ENCODE results near the gene WDR88.
"Not testable (repeated sequence)": the region's sequence is repeated elsewhere in the genome, so short reads cannot be mapped to it uniquely, and the experiment has no call there.

WDR88 gene

GRCh38 chr19:33214596-33214995 is 82.7 kb downstream of the WDR88 start:
- no peak for DNase-seq

- DNase-seq: no peak
Observed at GRCh38 chr19:33215438-33216197, 83.7 kb downstream of the WDR88 start.

GRCh38 chr19:33216198-33216830 is 84.4 kb downstream of the WDR88 start:
- no peak for DNase-seq

- DNase-seq: no peak
Observed at GRCh38 chr19:33217881-33218280, 86.0 kb downstream of the WDR88 start.

- DNase-seq: no peak
Observed at GRCh38 chr19:33219261-33219815, 87.4 kb downstream of the WDR88 start.

GRCh38 chr19:33220115-33220514 is 88.2 kb downstream of the WDR88 start:
- DNase-seq: no peak

- DNase-seq: no peak
Observed at GRCh38 chr19:33220735-33221134, 88.8 kb downstream of the WDR88 start.

- DNase-seq: no peak
Observed at GRCh38 chr19:33221638-33222037, 89.7 kb downstream of the WDR88 start.

GRCh38 chr19:33222255-33222654 is 90.3 kb downstream of the WDR88 start:
- not testable (repeated sequence) for DNase-seq

GRCh38 chr19:33224694-33225457 is 93.0 kb downstream of the WDR88 start:
- no peak for DNase-seq
